ENCODE results near the gene SOBP.

DNA sequence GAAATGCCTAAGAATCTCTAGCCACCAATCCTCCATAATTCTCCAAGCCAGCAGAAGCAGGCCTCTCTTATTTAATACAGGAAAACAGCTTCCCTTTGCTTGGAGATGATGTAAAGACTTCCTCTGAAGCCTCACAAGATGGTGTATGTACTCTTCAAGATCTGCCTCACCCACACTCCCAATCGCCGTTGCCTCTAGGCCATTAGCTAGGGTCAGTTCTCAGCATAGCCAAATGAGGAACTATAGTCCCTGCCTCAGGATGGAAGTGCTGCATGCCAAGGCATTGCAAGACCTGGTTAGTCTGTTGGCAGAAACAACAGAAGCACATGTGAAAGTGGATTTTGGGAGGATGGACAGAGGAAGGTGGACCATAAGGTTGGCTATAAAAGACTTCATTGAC, 195.1 kb downstream of the SOBP start:
- TF ChIP-seq SUZ12 (IDR thresholded peaks at IDR 0.05; ENCODE audit: extremely low read depth, insufficient read depth, insufficient read length) = no peak
- no peak for TF ChIP-seq ZNF274 (IDR thresholded peaks at IDR 0.05; ENCODE audit: low read depth, low read length)
